ENCODE data around the gene CLCN6. TPM values are rescaled to one million over a fixed set of nuclear protein-coding genes. Genes with fewer than 3 reads are reported as not detected.

The CLCN6 gene
- total RNA-seq, 1 donor from 2014 or later = 15.1 TPM

- intact Hi-C loops (cut with micrococcal nuclease) = no loop called here
Measured at GRCh38 chr1:11875094-11875493, 69.1 kb downstream of the CLCN6 start.

- intact Hi-C loops (cut with micrococcal nuclease) = no loop called here
Measured at GRCh38 chr1:11877074-11877473, 71.1 kb downstream of the CLCN6 start.

GRCh38 chr1:11878081-11878890, 72.3 kb downstream of the CLCN6 start:
- intact Hi-C loops (cut with micrococcal nuclease) = no loop called here

GRCh38 chr1:11878891-11879190, 72.8 kb downstream of the CLCN6 start:
- intact Hi-C loops (cut with micrococcal nuclease) = no loop called here

- intact Hi-C loops (cut with micrococcal nuclease) = no loop called here
Measured at GRCh38 chr1:11879311-11880180, 73.6 kb downstream of the CLCN6 start.

GRCh38 chr1:11880181-11880575, 74.2 kb downstream of the CLCN6 start:
- intact Hi-C loops (cut with micrococcal nuclease) = no loop called here

- intact Hi-C loops (cut with micrococcal nuclease) = no loop called here
Measured at GRCh38 chr1:11880911-11881748, 75.1 kb downstream of the CLCN6 start.

- intact Hi-C loops (cut with micrococcal nuclease) = no loop called here
Measured at GRCh38 chr1:11881749-11882441, 75.9 kb downstream of the CLCN6 start.

GRCh38 chr1:11882814-11883538, 77.0 kb downstream of the CLCN6 start:
- intact Hi-C loops (cut with micrococcal nuclease) = no loop called here

- intact Hi-C loops (cut with micrococcal nuclease) = no loop called here
Measured at GRCh38 chr1:11885916-11886315, 79.9 kb downstream of the CLCN6 start.

GRCh38 chr1:11886986-11887665, 81.1 kb downstream of the CLCN6 start:
- intact Hi-C loops (cut with micrococcal nuclease) = no loop called here

- intact Hi-C loops (cut with micrococcal nuclease) = no loop called here
Measured at GRCh38 chr1:11887666-11888007, 81.6 kb downstream of the CLCN6 start.

GRCh38 chr1:11888206-11888876, 82.3 kb downstream of the CLCN6 start:
- intact Hi-C loops (cut with micrococcal nuclease) = no loop called here

- intact Hi-C loops (cut with micrococcal nuclease) = no loop called here
Measured at GRCh38 chr1:11888877-11889208, 82.9 kb downstream of the CLCN6 start.

- intact Hi-C loops (cut with micrococcal nuclease) = no loop called here
Measured at GRCh38 chr1:11891433-11892186, 85.6 kb downstream of the CLCN6 start.

Measured in T-helper 2 cell treated with Interferon-gamma antibody and Interleukin-4, amounts not matched to agents 100 ng/mL and 5 ng/mL, for 36 hours (primary cell).